Measurements from ENCODE around the gene C8G.

GRCh38 chr9:136957901-136958300, 12.9 kb downstream of the C8G start:
- TF ChIP-seq POLR2AphosphoS5 (IDR thresholded peaks at IDR 0.05; ENCODE audit: insufficient read depth in 1 of 2, low read depth in 1 of 2) (no peak), CTCF (IDR thresholded peaks at IDR 0.05) (no peak), POLR2A (IDR thresholded peaks at IDR 0.05) (no peak)

All from vagina (tissue), 2 donors.